ENCODE data around the gene SGTB. TPM values are rescaled to one million over a fixed set of nuclear protein-coding genes. Genes with fewer than 3 reads are reported as not detected.

Gene SGTB
- total RNA-seq, 1 donor from 2014 or later: 31.7 TPM

DNA sequence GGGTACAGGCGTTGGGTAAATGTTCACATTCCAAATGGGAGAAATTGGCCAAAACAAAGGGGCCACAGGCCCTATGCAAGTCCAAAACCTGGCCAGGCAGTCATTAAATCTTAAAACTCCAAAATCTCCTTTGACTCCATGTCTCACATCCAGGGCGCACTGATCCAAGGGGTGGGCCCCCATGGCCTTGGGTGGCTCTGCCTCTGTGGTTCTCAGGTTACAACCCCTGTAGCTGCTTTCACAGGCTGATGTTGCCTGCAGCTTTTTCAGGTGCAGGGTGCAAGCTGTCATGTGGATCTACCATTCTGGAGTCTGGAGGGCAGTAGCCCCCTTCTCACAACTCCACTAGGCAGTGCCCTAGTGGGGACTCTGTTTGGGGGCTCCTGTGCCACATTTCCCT, 44.9 kb upstream of the SGTB start:
- Mint-ChIP-seq H3K36me3 (ENCODE audit: low read depth, unreplicated experiment) (peaks cover 28% of the 10 kb centered on the region), H3K9me3 (ENCODE audit: unreplicated experiment) (peaks cover 6% of the 10 kb centered on the region), H3K4me3 (ENCODE audit: unreplicated experiment) (no peak overlapping the region), H3K4me1 (ENCODE audit: low read depth, unreplicated experiment) (peaks cover 16% of the 10 kb centered on the region), H3K27me3 (ENCODE audit: low read depth, unreplicated experiment) (no peaks in the 10 kb centered on the region), H3K27ac (ENCODE audit: unreplicated experiment) (no peak overlapping the region)
- Histone ChIP-seq H3K36me3 (ENCODE audit: insufficient read depth, low read length) (no peaks in the 10 kb centered on the region), H3K4me1 (ENCODE audit: insufficient read depth, low read length) (peaks cover 14% of the 10 kb centered on the region), H3K9ac (ENCODE audit: low read length) (no peak overlapping the region), H2AFZ (ENCODE audit: low read depth, low read length) (no peak overlapping the region), H3K4me3 (ENCODE audit: insufficient read depth, low read depth, low read length) (no peak overlapping the region), H3K79me2 (ENCODE audit: insufficient read depth, low read length) (no peaks in the 10 kb centered on the region), H4K20me1 (ENCODE audit: insufficient read depth, low read length) (no peaks in the 10 kb centered on the region), H3K27me3 (ENCODE audit: insufficient read depth, low read length) (no peaks in the 10 kb centered on the region), H3K4me2 (ENCODE audit: low read length) (no peak overlapping the region), H3K9me3 (ENCODE audit: insufficient read depth, low read depth, low read length) (no peaks in the 10 kb centered on the region), H3K27ac (ENCODE audit: low read depth, low read length) (no peak overlapping the region)
- FAIRE-seq (no peak), DNase-seq (ENCODE audit: low read depth) (no peak)
- TF ChIP-seq EZH2 (IDR thresholded peaks at IDR 0.05; ENCODE audit: insufficient read depth, low read length): no peak
- TF ChIP-seq, protein P1, sequence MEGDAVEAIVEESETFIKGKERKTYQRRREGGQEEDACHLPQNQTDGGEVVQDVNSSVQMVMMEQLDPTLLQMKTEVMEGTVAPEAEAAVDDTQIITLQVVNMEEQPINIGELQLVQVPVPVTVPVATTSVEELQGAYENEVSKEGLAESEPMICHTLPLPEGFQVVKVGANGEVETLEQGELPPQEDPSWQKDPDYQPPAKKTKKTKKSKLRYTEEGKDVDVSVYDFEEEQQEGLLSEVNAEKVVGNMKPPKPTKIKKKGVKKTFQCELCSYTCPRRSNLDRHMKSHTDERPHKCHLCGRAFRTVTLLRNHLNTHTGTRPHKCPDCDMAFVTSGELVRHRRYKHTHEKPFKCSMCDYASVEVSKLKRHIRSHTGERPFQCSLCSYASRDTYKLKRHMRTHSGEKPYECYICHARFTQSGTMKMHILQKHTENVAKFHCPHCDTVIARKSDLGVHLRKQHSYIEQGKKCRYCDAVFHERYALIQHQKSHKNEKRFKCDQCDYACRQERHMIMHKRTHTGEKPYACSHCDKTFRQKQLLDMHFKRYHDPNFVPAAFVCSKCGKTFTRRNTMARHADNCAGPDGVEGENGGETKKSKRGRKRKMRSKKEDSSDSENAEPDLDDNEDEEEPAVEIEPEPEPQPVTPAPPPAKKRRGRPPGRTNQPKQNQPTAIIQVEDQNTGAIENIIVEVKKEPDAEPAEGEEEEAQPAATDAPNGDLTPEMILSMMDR (IDR thresholded peaks at IDR 0.05; ENCODE audit: insufficient read depth, low read depth, low read length): no peak

DNA sequence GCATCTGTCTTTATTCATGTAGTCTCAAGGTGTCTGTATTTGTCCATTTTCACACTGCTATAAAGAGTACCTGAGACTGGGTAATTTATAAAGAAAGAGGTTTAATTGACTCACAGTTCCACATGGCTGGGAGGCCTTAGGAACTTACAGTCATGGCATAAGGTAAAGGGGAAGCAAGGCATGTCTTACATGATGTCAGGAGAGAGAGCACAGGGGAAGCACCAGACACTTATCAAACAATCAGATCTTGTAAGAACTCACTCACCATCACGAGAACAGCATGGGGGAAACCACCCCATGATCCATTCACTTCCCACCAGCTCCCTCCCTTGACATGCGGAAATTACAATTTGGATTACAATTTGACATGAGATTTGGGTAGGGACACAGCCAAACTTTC, 44.3 kb upstream of the SGTB start:
- DNase-seq (ENCODE audit: low read depth): no peak
- H3K9me3 Mint-ChIP-seq (ENCODE audit: unreplicated experiment): peaks cover 6% of the 10 kb centered on the region
- no peaks in the 10 kb centered on the region for H3K79me2 ChIP-seq (ENCODE audit: insufficient read depth, low read length)
- H3K9ac ChIP-seq (ENCODE audit: low read length): no peak overlapping the region
- no peak overlapping the region for H3K4me2 ChIP-seq (ENCODE audit: low read length)
- no peaks in the 10 kb centered on the region for H3K36me3 ChIP-seq (ENCODE audit: insufficient read depth, low read length)
- H2AFZ ChIP-seq (ENCODE audit: low read depth, low read length): no peak overlapping the region
- peaks cover 28% of the 10 kb centered on the region for H3K36me3 Mint-ChIP-seq (ENCODE audit: low read depth, unreplicated experiment)
- H3K4me1 Mint-ChIP-seq (ENCODE audit: low read depth, unreplicated experiment): peaks cover 16% of the 10 kb centered on the region
- H3K27me3 ChIP-seq (ENCODE audit: insufficient read depth, low read length): no peaks in the 10 kb centered on the region
- no peaks in the 10 kb centered on the region for H3K27me3 Mint-ChIP-seq (ENCODE audit: low read depth, unreplicated experiment)
- H3K27ac Mint-ChIP-seq (ENCODE audit: unreplicated experiment): no peak overlapping the region
- H3K4me1 ChIP-seq (ENCODE audit: insufficient read depth, low read length): peaks cover 14% of the 10 kb centered on the region
- no peaks in the 10 kb centered on the region for H4K20me1 ChIP-seq (ENCODE audit: insufficient read depth, low read length)
- no peak overlapping the region for H3K4me3 ChIP-seq (ENCODE audit: insufficient read depth, low read depth, low read length)
- no peak for FAIRE-seq
- H3K27ac ChIP-seq (ENCODE audit: low read depth, low read length): no peak overlapping the region
- TF ChIP-seq EZH2 (IDR thresholded peaks at IDR 0.05; ENCODE audit: insufficient read depth, low read length): no peak
- TF ChIP-seq, protein P1 (IDR thresholded peaks at IDR 0.05; ENCODE audit: insufficient read depth, low read depth, low read length): no peak
- no peaks in the 10 kb centered on the region for H3K9me3 ChIP-seq (ENCODE audit: insufficient read depth, low read depth, low read length)
- H3K4me3 Mint-ChIP-seq (ENCODE audit: unreplicated experiment): no peak overlapping the region

DNA sequence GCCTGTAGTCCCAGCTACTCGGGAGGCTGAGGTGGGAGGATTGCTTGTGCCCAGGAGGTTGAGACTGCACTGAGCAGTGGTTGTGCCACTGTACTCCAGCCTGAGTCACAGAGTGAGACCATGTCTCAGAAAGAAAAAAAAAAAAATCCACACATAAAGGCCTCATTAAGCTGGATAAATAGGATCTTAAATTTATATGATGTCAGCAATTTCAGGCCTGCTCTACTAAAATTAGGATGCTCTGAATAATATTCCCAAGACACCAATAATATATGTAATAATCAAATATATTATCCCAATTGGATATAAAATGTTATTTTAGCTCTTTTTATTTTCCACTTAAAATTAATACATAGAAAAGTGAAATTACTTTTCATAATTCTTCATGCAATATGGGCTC, 43.7 kb upstream of the SGTB start:
- Histone ChIP-seq H3K79me2 (ENCODE audit: insufficient read depth, low read length) (no peaks in the 10 kb centered on the region), H3K4me1 (ENCODE audit: insufficient read depth, low read length) (peaks cover 19% of the 10 kb centered on the region), H4K20me1 (ENCODE audit: insufficient read depth, low read length) (no peaks in the 10 kb centered on the region), H2AFZ (ENCODE audit: low read depth, low read length) (no peak overlapping the region), H3K27me3 (ENCODE audit: insufficient read depth, low read length) (no peaks in the 10 kb centered on the region), H3K4me3 (ENCODE audit: insufficient read depth, low read depth, low read length) (no peak overlapping the region), H3K27ac (ENCODE audit: low read depth, low read length) (no peak overlapping the region), H3K36me3 (ENCODE audit: insufficient read depth, low read length) (no peaks in the 10 kb centered on the region), H3K9ac (ENCODE audit: low read length) (no peak overlapping the region), H3K9me3 (ENCODE audit: insufficient read depth, low read depth, low read length) (no peaks in the 10 kb centered on the region), H3K4me2 (ENCODE audit: low read length) (no peak overlapping the region)
- DNase-seq (ENCODE audit: low read depth): no peak
- TF ChIP-seq, protein P1 (IDR thresholded peaks at IDR 0.05; ENCODE audit: insufficient read depth, low read depth, low read length): no peak
- TF ChIP-seq EZH2 (IDR thresholded peaks at IDR 0.05; ENCODE audit: insufficient read depth, low read length): no peak
- Mint-ChIP-seq H3K36me3 (ENCODE audit: low read depth, unreplicated experiment) (peaks cover 28% of the 10 kb centered on the region), H3K27ac (ENCODE audit: unreplicated experiment) (no peak overlapping the region), H3K27me3 (ENCODE audit: low read depth, unreplicated experiment) (no peaks in the 10 kb centered on the region), H3K4me1 (ENCODE audit: low read depth, unreplicated experiment) (peaks cover 16% of the 10 kb centered on the region), H3K9me3 (ENCODE audit: unreplicated experiment) (peaks cover 6% of the 10 kb centered on the region), H3K4me3 (ENCODE audit: unreplicated experiment) (no peak overlapping the region)
- FAIRE-seq: no peak

Measured in astrocyte (in vitro differentiated cells and primary cell).